ENCODE data around the gene ADAMTSL3.

Gene ADAMTSL3

GRCh38 chr15:84057714-84058331 is 403.9 kb downstream of the ADAMTSL3 start:
- TF ChIP-seq TAF1 (IDR thresholded peaks at IDR 0.05; ENCODE audit: low read depth), result no peak
- no peak for TF ChIP-seq REST (IDR thresholded peaks at IDR 0.05; ENCODE audit: low read depth)

GRCh38 chr15:84079885-84080777 is 426.2 kb downstream of the ADAMTSL3 start:
- TF ChIP-seq RAD21 (IDR thresholded peaks at IDR 0.05; ENCODE audit: low read depth) (no peak), CREB1 (IDR thresholded peaks at IDR 0.05; ENCODE audit: low read depth) (no peak), EP300 (IDR thresholded peaks at IDR 0.05; ENCODE audit: borderline replicate concordance) (no peak), MAX (IDR thresholded peaks at IDR 0.05) (no peak), REST (IDR thresholded peaks at IDR 0.05; ENCODE audit: low read depth) (no peak), TAF1 (IDR thresholded peaks at IDR 0.05; ENCODE audit: low read depth) (no peak), TCF12 (IDR thresholded peaks at IDR 0.05; ENCODE audit: low read depth) (no peak), EGR1 (IDR thresholded peaks at IDR 0.05) (no peak), TEAD4 (IDR thresholded peaks at IDR 0.05) (no peak), CEBPB (IDR thresholded peaks at IDR 0.05) (no peak), ZBTB7A (IDR thresholded peaks at IDR 0.05; ENCODE audit: low read depth) (no peak), USF1 (IDR thresholded peaks at IDR 0.05) (no peak), YY1 (IDR thresholded peaks at IDR 0.05; ENCODE audit: low read depth) (no peak), FOXM1 (IDR thresholded peaks at IDR 0.05; ENCODE audit: borderline replicate concordance, low read depth) (no peak), NFIC (IDR thresholded peaks at IDR 0.05) (no peak)

- TF ChIP-seq TCF12 (IDR thresholded peaks at IDR 0.05; ENCODE audit: low read depth), result no peak
- TF ChIP-seq NFIC (IDR thresholded peaks at IDR 0.05), result 0 out of 2 replicates have a peak, but pooled peaks have one; percentile 64
- peak; percentile 64; the same call in 1 of the 2 replicates for TF ChIP-seq FOXM1 (IDR thresholded peaks at IDR 0.05; ENCODE audit: borderline replicate concordance, low read depth)
- peak; percentile 16; the same call in 1 of the 2 replicates for TF ChIP-seq EP300 (IDR thresholded peaks at IDR 0.05; ENCODE audit: borderline replicate concordance)
- peak; percentile 26; the same call in 1 of the 2 replicates for TF ChIP-seq TEAD4 (IDR thresholded peaks at IDR 0.05)
Measured at GRCh38 chr15:84081391-84082168, 427.7 kb downstream of the ADAMTSL3 start.

GRCh38 chr15:84082739-84083138 is 428.8 kb downstream of the ADAMTSL3 start:
- TF ChIP-seq RAD21 (IDR thresholded peaks at IDR 0.05; ENCODE audit: low read depth) (no peak), TAF1 (IDR thresholded peaks at IDR 0.05; ENCODE audit: low read depth) (no peak), EP300 (IDR thresholded peaks at IDR 0.05; ENCODE audit: borderline replicate concordance) (peak; percentile 81; the same call in 1 of the 2 replicates), NFIC (IDR thresholded peaks at IDR 0.05) (peak; percentile 33; the same call in 1 of the 2 replicates), MAX (IDR thresholded peaks at IDR 0.05) (no peak), EGR1 (IDR thresholded peaks at IDR 0.05) (no peak), USF1 (IDR thresholded peaks at IDR 0.05) (no peak), ZBTB7A (IDR thresholded peaks at IDR 0.05; ENCODE audit: low read depth) (no peak), CEBPB (IDR thresholded peaks at IDR 0.05) (no peak), TEAD4 (IDR thresholded peaks at IDR 0.05) (peak; percentile 82), FOXM1 (IDR thresholded peaks at IDR 0.05; ENCODE audit: borderline replicate concordance, low read depth) (peak; percentile 74; the same call in 1 of the 2 replicates), CREB1 (IDR thresholded peaks at IDR 0.05; ENCODE audit: low read depth) (0 out of 2 replicates have a peak, but pooled peaks have one; percentile 12), YY1 (IDR thresholded peaks at IDR 0.05; ENCODE audit: low read depth) (no peak), TCF12 (IDR thresholded peaks at IDR 0.05; ENCODE audit: low read depth) (peak; percentile 58; the same call in 1 of the 2 replicates), REST (IDR thresholded peaks at IDR 0.05; ENCODE audit: low read depth) (no peak)
